HepG2 (cell line): Measurements from ENCODE around the gene NEDD8. TPM values are rescaled to one million over a fixed set of nuclear protein-coding genes. Genes with fewer than 3 reads are reported as not detected.

Source experiments
- CCDC6 ChIP-seq: sonication (generic); formaldehyde crosslinking; IDR thresholded peaks from 2 replicates; pipeline ENCODE4 v1.8.1; 2022; ENCODE audit warnings: mild to moderate bottlenecking, missing genetic modification reagents, moderate library complexity
- ERF ChIP-seq: IDR thresholded peaks from 2 replicates; pipeline ENCODE4 v1.6.1; 2018; ENCODE audit warnings: missing biosample characterization, missing genetic modification reagents
- HNF1A ChIP-seq, 2 experiments: sonication (generic) in 1 of 2; formaldehyde crosslinking in 1 of 2; IDR thresholded peaks; 2 replicates each; pipeline versions ENCODE4 v1.4.0 to v1.6.1; 2016 to 2020; ENCODE audit warnings: borderline replicate concordance in 1 of 2, low read depth in 1 of 2, mild to moderate bottlenecking in 1 of 2, missing genetic modification reagents in 1 of 2
- SETDB1 ChIP-seq: sonication (generic); formaldehyde crosslinking; IDR thresholded peaks from 2 replicates; pipeline ENCODE4 v1.5.1; 2020; ENCODE audit warnings: missing genetic modification reagents, mild to moderate bottlenecking, borderline replicate concordance
- SSRP1 ChIP-seq: IDR thresholded peaks from 2 replicates; pipeline ENCODE4 v1.6.1; 2016; ENCODE audit warnings: control low read depth
- TFDP1 ChIP-seq: IDR thresholded peaks from 2 replicates; pipeline ENCODE4 v1.6.1; 2016; ENCODE audit warnings: missing compliant biosample characterization, missing genetic modification reagents, borderline replicate concordance
- ZFP82 ChIP-seq: sonication (generic); formaldehyde crosslinking; IDR thresholded peaks from 2 replicates; pipeline ENCODE4 v1.5.1; 2020; ENCODE audit warnings: mild to moderate bottlenecking, missing genetic modification reagents, borderline replicate concordance
- ZKSCAN5 ChIP-seq: sonication (generic); formaldehyde crosslinking; IDR thresholded peaks from 2 replicates; pipeline ENCODE4 v1.5.1; 2020; ENCODE audit warnings: mild to moderate bottlenecking, missing genetic modification reagents
- ZNF230 ChIP-seq: sonication (generic); formaldehyde crosslinking; IDR thresholded peaks from 2 replicates; pipeline ENCODE4 v1.4.0; 2020; ENCODE audit warnings: mild to moderate bottlenecking, missing genetic modification reagents
- ZNF260 ChIP-seq: sonication (generic); formaldehyde crosslinking; IDR thresholded peaks from 2 replicates; pipeline ENCODE4 v1.4.0; 2020; ENCODE audit warnings: missing genetic modification reagents, low read depth, mild to moderate bottlenecking, borderline replicate concordance
- ZNF318 ChIP-seq: sonication (generic); formaldehyde crosslinking; IDR thresholded peaks from 2 replicates; pipeline ENCODE4 v1.4.0; 2020; ENCODE audit warnings: mild to moderate bottlenecking, missing genetic modification reagents
- ZNF589 ChIP-seq: sonication (generic); formaldehyde crosslinking; conservative IDR thresholded peaks from 2 replicates; pipeline ENCODE4 v1.8.0; 2022; ENCODE audit warnings: mild to moderate bottlenecking, moderate library complexity, missing genetic modification reagents
- ZNF652 ChIP-seq: IDR thresholded peaks from 2 replicates; pipeline ENCODE4 v1.6.1; 2016; ENCODE audit warnings: low read depth, borderline replicate concordance
- polyA plus RNA-seq, 8 experiments: library from polyadenylated mRNA; depleted of rRNA in 3 of 8; stranded (reverse) in 7 of 8; unstranded in 1 of 8; fragments of >200 nt; fragmentation: Illumina TruSeq in 4 of 8; extraction: Trizol in 4 of 8; gene quantifications; 2 replicates each; pipeline versions ENCODE4 v1.2.1 to v1.2.3, GENCODE V29; 2011 to 2016; ENCODE audit warnings: low read depth in 4 of 8, missing spikeins in 1 of 8, mixed read lengths in 1 of 8; ENCODE audit not compliant: insufficient read depth in 1 of 8
- total RNA-seq, 5 experiments: library from RNA; depleted of rRNA; stranded (reverse); fragments of >200 nt; fragmentation: Illumina TruSeq; extraction: Trizol; gene quantifications; 2 replicates each; pipeline ENCODE4 v1.2.3, GENCODE V29; 2016; ENCODE audit warnings: low read depth in 1 of 5

NEDD8 gene
- total and polyA plus RNA-seq, 2 of the 13 experiments (the other 11 are each of a cell fraction or from before 2014, with no cell fraction given), result 535 to 713 TPM

GRCh38 chr14:24232645-24233537 lies 724 bp upstream of the NEDD8 start, which contains the start of gene GMPR2 (continued):
- TF ChIP-seq HNF1A (IDR thresholded peaks at IDR 0.05; ENCODE audit: low read depth), result peak; percentile 26; the same call in 1 of the 2 replicates
- TF ChIP-seq HNF1A (CRISPR knock-in tag; IDR thresholded peaks at IDR 0.05; ENCODE audit: borderline replicate concordance), result peak; percentile 45; the same call in 1 of the 2 replicates
- TF ChIP-seq ZNF318, result peak; percentile 41; the same call in 1 of the 2 replicates
- TF ChIP-seq CCDC6 (CRISPR knock-in tag), result no peak
- peak; percentile 40; the same call in 1 of the 2 replicates for TF ChIP-seq ERF
- TF ChIP-seq TFDP1 (CRISPR knock-in tag), result peak; percentile 83
- TF ChIP-seq ZFP82 (CRISPR knock-in tag), result 0 out of 2 replicates have a peak, but pooled peaks have one; percentile 82
- no peak; the same call in 1 of the 2 replicates for TF ChIP-seq SSRP1 (CRISPR knock-in tag)
- TF ChIP-seq ZNF589 (CRISPR knock-in tag), result no peak; the same call in none of the 2 replicates
- TF ChIP-seq SETDB1, result no peak; the same call in 1 of the 2 replicates
- no peak for TF ChIP-seq ZNF260 (CRISPR knock-in tag)
- TF ChIP-seq ZNF652 (CRISPR knock-in tag), result 0 out of 2 replicates have a peak, but pooled peaks have one; percentile 28
- TF ChIP-seq ZKSCAN5 (CRISPR knock-in tag), result peak; percentile 5; the same call in 1 of the 2 replicates
- peak; percentile 87; the same call in 1 of the 2 replicates for TF ChIP-seq ZNF230 (CRISPR knock-in tag)
